Muscle of leg (tissue), 11 donors: ENCODE results near the gene EMP1. TPM values are rescaled to one million over a fixed set of nuclear protein-coding genes. Genes with fewer than 3 reads are reported as not detected.

Experiments used
- DNase-seq: peaks from one replicate; pipeline ENCODE4 v3.0.0; 2013
- H3K27ac ChIP-seq: one replicate; pipeline ENCODE4 v1.5.1; 2013; ENCODE audit warnings: mild to moderate bottlenecking, low read length, control low read depth
- H3K27me3 ChIP-seq: one replicate; pipeline ENCODE4 v1.6.1; 2013; ENCODE audit warnings: low read length; ENCODE audit not compliant: control insufficient read depth, insufficient read depth
- H3K36me3 ChIP-seq: one replicate; pipeline ENCODE4 v1.6.1; 2013; ENCODE audit warnings: low read length; ENCODE audit not compliant: control insufficient read depth, insufficient read depth
- H3K4me1 ChIP-seq: one replicate; pipeline ENCODE4 v1.6.1; 2013; ENCODE audit warnings: low read length; ENCODE audit not compliant: control insufficient read depth, insufficient read depth
- H3K4me3 ChIP-seq: one replicate; pipeline ENCODE4 v1.5.1; 2013; ENCODE audit warnings: low read length, control low read depth
- H3K9me3 ChIP-seq: replicated peaks from 2 replicates; pipeline ENCODE4 v1.6.1; 2013; ENCODE audit warnings: low read depth, low read length; ENCODE audit not compliant: control insufficient read depth
- WGBS: methylation state at CpG from one replicate; pipeline ENCODE4 v1.1.5; 2013; ENCODE audit warnings: missing lambda C conversion rate; ENCODE audit not compliant: insufficient coverage; 5-methylcytosine and 5-hydroxymethylcytosine counted together
- polyA plus RNA-seq, 8 donors: library from polyadenylated mRNA; unstranded; fragments of 120-200 nt; gene quantifications; one replicate each; pipeline versions ENCODE4 v1.2.1 to v1.2.3, GENCODE V29; 2013; ENCODE audit warnings: inconsistent platforms in 1 of 8, low replicate concordance in 1 of 8; ENCODE audit not compliant: insufficient read length in 8 of 8, insufficient read depth in 1 of 8
- total RNA-seq: library from RNA; stranded (reverse); fragments of 120-200 nt; gene quantifications from one replicate; pipeline ENCODE4 v1.2.4, GENCODE V29; 2013

EMP1 gene
- total and polyA plus RNA-seq, 9 donors = 70.0 to 221 (median 123) TPM

DNA sequence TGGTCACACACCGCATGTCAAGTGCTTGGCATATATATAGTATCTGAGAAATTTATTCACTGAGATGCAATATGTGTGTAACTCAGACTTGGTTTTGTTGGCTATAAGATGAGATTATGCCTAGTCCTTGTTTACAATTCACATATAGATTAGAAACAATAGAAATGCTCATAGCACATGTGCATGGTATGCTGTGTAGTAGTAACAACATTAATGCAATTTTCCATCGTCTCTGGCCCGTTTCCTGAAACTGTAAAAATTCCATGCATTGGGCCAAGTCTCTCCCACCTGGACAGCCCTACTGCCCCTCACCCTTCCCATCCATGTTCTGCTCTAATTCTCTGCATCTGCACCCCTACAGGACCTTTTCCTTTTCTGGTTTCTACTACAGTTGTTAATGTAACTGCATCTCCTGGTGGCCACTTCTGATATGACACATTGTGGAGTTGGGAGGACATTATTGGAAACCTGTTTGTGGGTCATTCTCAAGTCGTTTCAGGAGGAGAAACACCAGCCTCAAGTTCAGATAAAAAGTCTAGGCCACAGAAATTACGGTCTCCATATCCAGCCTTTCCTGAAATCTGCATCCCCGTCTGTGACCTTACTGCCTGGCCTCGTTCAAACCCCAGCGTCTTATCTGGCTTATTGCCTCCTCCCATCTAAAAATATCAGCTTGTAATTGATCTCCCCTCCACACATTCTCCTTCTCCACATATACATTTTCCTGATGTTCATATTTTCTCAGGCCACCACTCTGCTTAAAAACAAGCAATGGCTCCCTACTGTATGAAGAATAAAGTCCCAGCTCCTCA is 37.5 kb downstream of the EMP1 start:
- peak; percentile 86 for DNase-seq
- no peak overlapping the region for H3K27ac ChIP-seq
- 59% methylated on average over 5 of the region's 8 CpGs for WGBS
- H3K36me3 ChIP-seq = no peaks in the 10 kb centered on the region
- peaks cover 4% of the 10 kb centered on the region for H3K4me1 ChIP-seq
- H3K27me3 ChIP-seq = no peaks in the 10 kb centered on the region
- H3K4me3 ChIP-seq = no peak overlapping the region
- H3K9me3 ChIP-seq = peaks cover 4% of the 10 kb centered on the region

GRCh38 chr12:13238204-13238603 is 41.7 kb downstream of the EMP1 start:
- no peak overlapping the region for H3K4me3 ChIP-seq
- no peak overlapping the region for H3K27ac ChIP-seq

GRCh38 chr12:13241833-13242488 is 45.4 kb downstream of the EMP1 start:
- no peaks in the 10 kb centered on the region for H3K27me3 ChIP-seq
- no CpG with 5 or more reads among the region's 2 CpGs for WGBS
- H3K36me3 ChIP-seq = no peaks in the 10 kb centered on the region
- H3K27ac ChIP-seq = no peak overlapping the region
- no peaks in the 10 kb centered on the region for H3K9me3 ChIP-seq
- H3K4me1 ChIP-seq = no peaks in the 10 kb centered on the region
- H3K4me3 ChIP-seq = no peak overlapping the region
- no peak for DNase-seq

More at GRCh38 chr12:13238204-13238603, 41.7 kb downstream of the EMP1 start:
- no peak for DNase-seq
- no CpG with 5 or more reads among the region's 7 CpGs for WGBS
- no peaks in the 10 kb centered on the region for H3K9me3 ChIP-seq
- H3K27me3 ChIP-seq = no peaks in the 10 kb centered on the region
- no peaks in the 10 kb centered on the region for H3K36me3 ChIP-seq
- peaks cover 2% of the 10 kb centered on the region for H3K4me1 ChIP-seq

GRCh38 chr12:13242936-13243335 is 46.4 kb downstream of the EMP1 start:
- H3K36me3 ChIP-seq = no peaks in the 10 kb centered on the region
- DNase-seq = no peak
- 100% methylated on average over 1 of the region's 4 CpGs for WGBS
- H3K9me3 ChIP-seq = no peaks in the 10 kb centered on the region
- no peaks in the 10 kb centered on the region for H3K27me3 ChIP-seq
- no peaks in the 10 kb centered on the region for H3K4me1 ChIP-seq
- no peak overlapping the region for H3K27ac ChIP-seq
- H3K4me3 ChIP-seq = no peak overlapping the region

DNA sequence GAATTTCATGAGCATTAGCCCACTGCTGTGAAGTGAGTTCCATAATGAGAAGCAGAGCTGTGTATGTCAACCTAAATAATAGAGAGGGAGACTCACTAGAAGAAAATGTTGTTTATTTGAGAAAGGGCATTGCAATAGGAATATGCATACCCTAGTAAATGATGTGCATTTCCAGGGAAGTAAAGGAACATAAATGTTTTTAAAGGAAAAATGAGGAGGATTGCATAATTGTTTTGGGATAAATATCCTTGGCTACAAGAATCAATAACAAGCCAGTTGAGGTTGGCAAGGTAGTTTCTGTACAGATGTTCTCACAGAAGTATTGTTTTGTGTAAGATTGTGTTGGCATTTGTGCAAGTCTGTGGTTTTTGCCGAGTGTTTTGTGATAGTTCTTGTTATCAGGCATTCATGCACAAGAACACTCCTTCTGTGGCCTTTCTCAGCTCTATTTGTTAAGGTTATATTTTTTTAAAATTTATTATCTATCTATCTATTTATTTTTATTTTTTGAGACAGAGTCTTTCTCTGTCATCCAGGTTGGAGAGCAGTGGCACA is 47.1 kb downstream of the EMP1 start:
- no CpG with 5 or more reads among the region's 1 CpG for WGBS
- DNase-seq = no peak
- Histone ChIP-seq H3K27me3 (no peaks in the 10 kb centered on the region), H3K27ac (no peak overlapping the region), H3K9me3 (no peaks in the 10 kb centered on the region), H3K4me3 (no peak overlapping the region), H3K36me3 (no peaks in the 10 kb centered on the region), H3K4me1 (no peaks in the 10 kb centered on the region)

DNA sequence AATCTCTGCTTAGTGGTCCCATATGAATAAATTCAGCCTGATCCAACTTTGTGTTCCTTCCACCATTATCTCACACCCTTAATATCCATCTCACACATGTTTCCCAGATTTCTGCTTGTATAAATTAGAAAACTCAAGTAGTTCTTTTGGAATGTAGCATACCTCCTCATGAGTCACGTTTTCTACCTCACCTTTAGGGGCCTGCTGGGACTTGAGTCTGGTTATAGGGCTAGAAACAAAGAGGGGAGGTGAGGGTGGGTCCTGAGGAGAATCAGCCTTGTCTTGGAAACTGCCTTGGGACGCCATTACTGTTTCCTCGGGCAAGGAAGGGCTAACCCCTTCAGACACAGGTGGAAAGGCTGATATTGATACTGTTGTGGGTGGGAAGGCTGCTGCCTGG is 51.1 kb downstream of the EMP1 start:
- H3K9me3 ChIP-seq = no peaks in the 10 kb centered on the region

GRCh38 chr12:13248964-13249363 is 52.4 kb downstream of the EMP1 start:
- H3K4me3 ChIP-seq = no peak overlapping the region
- no peak for DNase-seq
- no peaks in the 10 kb centered on the region for H3K9me3 ChIP-seq
- no peaks in the 10 kb centered on the region for H3K27me3 ChIP-seq
- no peaks in the 10 kb centered on the region for H3K36me3 ChIP-seq
- H3K4me1 ChIP-seq = no peaks in the 10 kb centered on the region
- no peak overlapping the region for H3K27ac ChIP-seq
- WGBS = no CpG with 5 or more reads among the region's 1 CpG

More for the DNA sequence above, 51.1 kb downstream of the EMP1 start:
- no peak for DNase-seq
- H3K4me1 ChIP-seq = no peaks in the 10 kb centered on the region
- no peaks in the 10 kb centered on the region for H3K36me3 ChIP-seq
- no peak overlapping the region for H3K27ac ChIP-seq
- H3K27me3 ChIP-seq = no peaks in the 10 kb centered on the region
- WGBS = 86% methylated on average over 2 of the region's 3 CpGs
- H3K4me3 ChIP-seq = no peak overlapping the region

DNA sequence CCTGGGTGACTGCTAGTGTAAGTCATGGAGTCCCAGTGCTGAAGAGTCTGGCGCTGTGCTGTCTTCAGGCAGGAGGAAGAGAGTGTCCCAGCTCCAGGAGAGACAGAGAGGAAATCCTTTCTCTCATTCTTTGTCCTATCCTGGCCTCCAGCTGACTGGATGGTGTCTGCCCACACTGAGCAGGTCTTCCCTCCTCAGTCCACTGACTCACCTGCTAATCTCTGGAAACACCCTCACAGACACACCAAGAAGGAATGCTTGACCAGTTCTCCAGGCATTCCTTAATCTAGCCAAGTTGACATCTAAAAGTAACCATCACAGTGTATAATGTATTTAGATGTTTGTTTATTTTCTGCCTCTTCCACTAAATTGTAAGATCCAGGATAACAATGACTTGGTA is 53.9 kb downstream of the EMP1 start:
- 100% methylated on average over 1 of the region's 1 CpG for WGBS
- Histone ChIP-seq H3K4me3 (no peak overlapping the region), H3K36me3 (no peaks in the 10 kb centered on the region), H3K9me3 (no peaks in the 10 kb centered on the region), H3K27ac (no peak overlapping the region), H3K27me3 (no peaks in the 10 kb centered on the region), H3K4me1 (no peaks in the 10 kb centered on the region)
- DNase-seq = no peak

- Histone ChIP-seq H3K36me3 (no peaks in the 10 kb centered on the region), H3K27me3 (no peaks in the 10 kb centered on the region), H3K9me3 (no peaks in the 10 kb centered on the region), H3K4me3 (no peak overlapping the region), H3K4me1 (peaks cover 6% of the 10 kb centered on the region), H3K27ac (no peak overlapping the region)
- WGBS = 84% methylated on average over 4 of the region's 5 CpGs
- DNase-seq = no peak
These were observed 55.0 kb downstream of the EMP1 start for GRCh38 chr12:13251521-13251920.

GRCh38 chr12:13252024-13252423 is 55.5 kb downstream of the EMP1 start:
- Histone ChIP-seq H3K27ac (no peak overlapping the region), H3K27me3 (no peaks in the 10 kb centered on the region), H3K4me3 (no peak overlapping the region), H3K9me3 (no peaks in the 10 kb centered on the region), H3K36me3 (no peaks in the 10 kb centered on the region), H3K4me1 (peaks cover 11% of the 10 kb centered on the region)
- no peak for DNase-seq
